RKO (cell line): ENCODE results near the gene RYR2.
"Not testable (repeated sequence)": the region's sequence is repeated elsewhere in the genome, so short reads cannot be mapped to it uniquely, and the experiment has no call there.

Experiments used
- DNase-seq: peaks from one replicate; pipeline ENCODE4 v3.0.0-alpha.2; 2016; ENCODE audit warnings: low spot score

RYR2 gene

GRCh38 chr1:237145379-237146135 is 103.6 kb downstream of the RYR2 start:
- no peak for DNase-seq

- DNase-seq = no peak
Measured at GRCh38 chr1:237146241-237146640, 104.3 kb downstream of the RYR2 start.

- no peak for DNase-seq
Measured at GRCh38 chr1:237149857-237150256, 107.9 kb downstream of the RYR2 start.

GRCh38 chr1:237151979-237152378 is 110.0 kb downstream of the RYR2 start:
- DNase-seq = not testable (repeated sequence)

- DNase-seq = peak; percentile 21
Measured at GRCh38 chr1:237152506-237153335, 110.7 kb downstream of the RYR2 start.

GRCh38 chr1:237154157-237154556 is 112.2 kb downstream of the RYR2 start:
- peak; percentile 49 for DNase-seq

GRCh38 chr1:237164406-237165352 is 122.7 kb downstream of the RYR2 start:
- DNase-seq = no peak

- no peak for DNase-seq
Measured at GRCh38 chr1:237166086-237166485, 124.1 kb downstream of the RYR2 start.

- no peak for DNase-seq
Measured at GRCh38 chr1:237166593-237167101, 124.7 kb downstream of the RYR2 start.

- no peak for DNase-seq
Measured at GRCh38 chr1:237170149-237170548, 128.2 kb downstream of the RYR2 start.

GRCh38 chr1:237171454-237172117 is 129.6 kb downstream of the RYR2 start:
- DNase-seq = no peak

- DNase-seq = no peak
Measured at GRCh38 chr1:237172118-237172485, 130.1 kb downstream of the RYR2 start.

GRCh38 chr1:237179503-237179902 is 137.5 kb downstream of the RYR2 start:
- DNase-seq = no peak

- DNase-seq = no peak
Measured at GRCh38 chr1:237180256-237180655, 138.3 kb downstream of the RYR2 start.

- peak; percentile 49 for DNase-seq
Measured at GRCh38 chr1:237181743-237182317, 139.8 kb downstream of the RYR2 start.

- no peak for DNase-seq
Measured at GRCh38 chr1:237183963-237184540, 142.1 kb downstream of the RYR2 start.

- DNase-seq = no peak
Measured at GRCh38 chr1:237186675-237187074, 144.7 kb downstream of the RYR2 start.

GRCh38 chr1:237187842-237188241 is 145.9 kb downstream of the RYR2 start:
- DNase-seq = no peak

GRCh38 chr1:237191403-237191802 is 149.4 kb downstream of the RYR2 start:
- DNase-seq = no peak
